GM12872 (cell line): Measurements from ENCODE around the gene ID4.

Experiments
- TF ChIP-seq, protein P1 (sequence below): IDR thresholded peaks from 3 replicates; pipeline ENCODE4 v1.5.1; 2011; ENCODE audit warnings: low read depth, mild to moderate bottlenecking, low read length, moderate library complexity; ENCODE audit not compliant: insufficient read depth

The ID4 gene

DNA sequence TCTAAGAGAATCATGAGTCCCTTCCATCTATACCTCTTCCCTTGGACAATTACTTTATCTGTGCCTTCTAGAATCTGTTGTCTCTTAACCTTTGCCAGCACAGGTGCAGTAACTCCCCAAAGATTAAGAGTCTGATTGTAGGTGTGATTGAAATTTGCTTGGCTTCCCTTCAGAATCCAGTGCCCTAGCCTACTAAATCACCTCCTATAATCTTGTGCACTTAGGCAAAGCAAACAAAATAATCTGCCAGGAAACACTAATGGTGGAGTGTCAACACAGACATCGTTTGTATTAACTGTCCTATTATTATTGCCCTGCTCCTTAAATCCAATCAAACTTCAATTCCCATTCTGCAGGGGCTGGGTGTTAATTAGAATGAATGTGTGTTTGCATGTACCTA, 28.0 kb downstream of the ID4 start:
- TF ChIP-seq, protein P1, sequence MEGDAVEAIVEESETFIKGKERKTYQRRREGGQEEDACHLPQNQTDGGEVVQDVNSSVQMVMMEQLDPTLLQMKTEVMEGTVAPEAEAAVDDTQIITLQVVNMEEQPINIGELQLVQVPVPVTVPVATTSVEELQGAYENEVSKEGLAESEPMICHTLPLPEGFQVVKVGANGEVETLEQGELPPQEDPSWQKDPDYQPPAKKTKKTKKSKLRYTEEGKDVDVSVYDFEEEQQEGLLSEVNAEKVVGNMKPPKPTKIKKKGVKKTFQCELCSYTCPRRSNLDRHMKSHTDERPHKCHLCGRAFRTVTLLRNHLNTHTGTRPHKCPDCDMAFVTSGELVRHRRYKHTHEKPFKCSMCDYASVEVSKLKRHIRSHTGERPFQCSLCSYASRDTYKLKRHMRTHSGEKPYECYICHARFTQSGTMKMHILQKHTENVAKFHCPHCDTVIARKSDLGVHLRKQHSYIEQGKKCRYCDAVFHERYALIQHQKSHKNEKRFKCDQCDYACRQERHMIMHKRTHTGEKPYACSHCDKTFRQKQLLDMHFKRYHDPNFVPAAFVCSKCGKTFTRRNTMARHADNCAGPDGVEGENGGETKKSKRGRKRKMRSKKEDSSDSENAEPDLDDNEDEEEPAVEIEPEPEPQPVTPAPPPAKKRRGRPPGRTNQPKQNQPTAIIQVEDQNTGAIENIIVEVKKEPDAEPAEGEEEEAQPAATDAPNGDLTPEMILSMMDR = no peak

DNA sequence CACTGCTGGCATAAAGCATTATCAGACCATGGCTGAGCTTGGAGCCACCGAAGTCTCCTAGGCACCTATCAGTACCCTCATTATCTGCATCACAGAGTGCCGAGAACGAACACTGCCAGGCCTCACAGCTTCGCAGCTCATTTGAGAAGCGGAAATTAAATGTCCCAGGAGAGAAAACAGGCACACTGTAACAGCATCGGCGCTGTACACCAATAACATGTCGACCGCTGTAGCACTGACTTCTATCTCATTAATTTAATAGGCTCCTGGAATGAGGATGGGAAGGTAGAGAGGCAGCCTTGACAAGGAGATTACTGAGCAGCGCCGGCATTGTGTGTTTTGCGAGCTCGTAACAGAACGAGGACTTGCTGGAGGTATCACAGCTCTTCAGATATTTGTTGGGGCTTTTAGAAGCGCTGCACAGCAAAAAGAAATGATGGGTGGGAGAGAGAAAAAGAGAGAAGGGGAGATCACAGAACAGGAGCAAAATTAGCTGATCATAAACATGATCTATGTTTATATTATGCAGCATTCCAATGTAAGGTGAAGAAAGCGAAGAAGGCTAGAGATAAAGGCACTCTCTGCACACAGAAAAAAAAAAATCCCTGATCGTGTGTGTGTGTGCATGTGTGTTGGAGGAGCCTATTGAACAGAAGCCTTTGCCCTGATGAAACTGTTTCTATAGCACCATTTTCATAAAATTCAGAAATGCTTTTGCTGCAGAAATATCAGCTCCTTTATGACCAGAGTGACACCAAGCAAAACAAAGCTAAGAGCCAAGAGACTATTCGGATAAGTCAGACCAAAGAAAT, 29.2 kb downstream of the ID4 start:
- TF ChIP-seq, protein P1 = no peak

DNA sequence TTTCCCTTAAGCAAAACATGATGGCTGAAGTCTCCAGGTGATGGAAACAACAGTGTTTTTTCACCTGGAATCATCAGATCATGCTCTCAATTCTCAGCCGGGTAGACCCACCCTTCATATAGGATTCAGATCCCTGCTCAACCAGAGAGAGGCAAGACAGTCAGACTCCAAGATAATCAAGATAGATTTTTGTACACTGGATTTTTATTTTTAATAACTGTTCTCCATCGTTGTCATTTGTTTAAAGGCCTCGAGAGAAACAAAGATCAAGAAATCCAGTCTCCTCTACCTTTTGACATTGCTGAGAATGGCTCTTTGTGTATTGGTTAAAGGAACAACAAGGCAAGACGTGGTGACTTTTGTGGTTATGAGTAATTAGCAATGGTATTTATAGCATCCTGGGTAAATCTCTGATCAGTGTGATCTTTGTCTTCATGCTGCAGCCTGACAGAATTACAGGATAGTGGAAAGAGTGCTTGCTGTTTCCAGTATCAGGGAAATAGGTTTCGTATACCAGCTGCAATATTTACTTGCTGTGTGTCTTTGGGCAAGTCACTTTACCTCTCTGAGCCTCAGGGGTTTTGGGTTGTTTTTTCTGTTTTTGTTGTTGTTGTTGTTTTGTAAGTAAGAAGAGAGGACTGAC, 29.9 kb downstream of the ID4 start:
- TF ChIP-seq, protein P1 = no peak

DNA sequence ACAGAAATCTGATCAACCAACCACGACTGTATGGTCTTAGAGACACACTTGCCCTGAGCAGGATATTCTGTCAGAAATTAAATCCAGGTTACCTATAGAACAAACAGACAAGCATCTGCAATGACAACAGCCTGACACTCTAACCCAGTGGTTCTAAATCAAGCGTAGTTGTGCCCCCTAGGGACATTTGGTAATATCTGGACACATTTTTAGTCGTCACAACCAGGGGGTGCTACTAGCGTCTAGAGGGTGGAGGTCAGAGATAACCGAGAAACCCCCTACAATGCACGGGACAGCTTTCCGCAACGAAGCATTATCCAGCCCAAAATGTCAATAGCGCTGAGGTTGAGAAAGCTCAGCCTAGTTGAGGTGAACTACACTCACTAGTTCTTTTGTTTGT, 32.3 kb downstream of the ID4 start:
- TF ChIP-seq, protein P1 = no peak

DNA sequence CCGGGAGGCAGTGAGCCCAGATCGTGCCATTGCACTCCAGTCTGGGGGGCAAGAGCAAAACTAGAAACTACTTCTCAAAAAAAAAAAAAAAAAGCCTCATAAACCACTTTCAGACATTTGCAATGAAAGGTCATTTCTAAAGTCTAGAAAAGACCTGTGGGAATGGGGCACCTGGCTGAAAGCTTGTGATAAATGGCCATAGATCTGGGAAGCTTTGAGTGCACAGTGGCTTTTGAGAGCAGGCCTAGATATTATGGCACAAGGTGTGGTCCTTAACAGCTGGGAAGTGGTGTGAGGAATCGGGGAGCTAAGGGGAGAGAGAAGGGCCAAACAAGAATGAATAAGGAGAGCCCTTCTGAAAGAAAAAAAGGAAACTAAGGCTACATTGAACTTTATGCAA, 33.2 kb downstream of the ID4 start:
- TF ChIP-seq, protein P1 = no peak

DNA sequence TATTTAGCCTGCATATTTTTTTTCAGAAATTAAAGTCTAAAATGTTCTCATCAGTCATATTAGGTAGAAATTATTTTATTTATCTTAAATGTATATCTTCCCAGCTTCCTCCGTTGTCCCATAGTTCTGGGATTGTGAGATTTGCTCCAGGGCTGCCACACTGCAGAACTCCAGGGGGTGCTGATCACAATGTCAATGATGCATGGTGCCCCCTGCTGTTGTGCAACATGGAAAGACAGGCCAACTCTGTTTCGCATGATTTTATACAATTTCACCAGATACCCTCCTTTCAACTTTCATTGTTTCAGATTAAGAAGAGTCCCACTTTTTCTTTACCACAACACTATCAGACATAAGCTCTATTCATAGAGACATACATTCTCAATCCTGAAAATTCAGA, 35.9 kb downstream of the ID4 start:
- TF ChIP-seq, protein P1 = 0 out of 3 replicates have a peak, but pooled peaks have one; percentile 15

DNA sequence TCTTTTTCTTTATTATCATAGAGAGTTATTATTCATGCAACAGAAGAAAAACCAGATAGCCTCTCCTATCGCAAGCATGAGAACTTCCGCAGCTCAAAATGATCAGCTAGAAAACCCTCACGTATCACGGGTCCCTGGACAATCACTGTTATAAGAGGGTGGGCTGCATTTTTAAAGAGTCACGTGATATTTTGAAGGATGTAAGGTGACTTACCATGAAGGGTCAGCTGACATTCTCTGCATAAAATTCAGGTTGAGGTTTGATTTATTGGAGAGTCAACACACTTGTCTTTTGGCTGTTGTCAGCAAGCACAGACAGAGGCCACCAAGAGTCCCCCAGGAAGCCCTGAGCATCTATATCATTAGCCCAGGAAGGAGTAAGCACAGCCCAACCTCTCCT, 39.5 kb downstream of the ID4 start:
- TF ChIP-seq, protein P1 = no peak
